Measurements from ENCODE around the gene RAPGEF3.

DNA sequence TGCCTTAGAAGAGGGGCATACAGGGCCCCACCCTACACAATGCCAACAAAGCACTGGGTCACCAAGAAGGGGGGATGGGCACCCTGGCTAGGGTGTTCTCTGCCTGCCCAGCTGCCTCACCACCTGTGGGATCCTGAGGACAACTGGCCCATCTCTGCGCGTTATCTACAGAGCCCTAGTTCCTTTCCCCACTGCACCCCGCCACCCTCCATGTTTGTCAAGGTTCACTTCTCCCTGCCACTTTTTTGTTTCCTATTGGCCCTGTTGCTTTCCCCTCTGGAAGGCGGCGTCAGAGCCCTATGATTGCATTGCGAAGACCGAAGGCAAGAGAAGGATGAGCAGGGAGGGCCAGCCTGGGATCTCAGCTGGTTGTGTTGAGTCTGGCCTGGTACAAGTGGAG, 16.0 kb upstream of the RAPGEF3 start:
- TF ChIP-seq, protein P1, sequence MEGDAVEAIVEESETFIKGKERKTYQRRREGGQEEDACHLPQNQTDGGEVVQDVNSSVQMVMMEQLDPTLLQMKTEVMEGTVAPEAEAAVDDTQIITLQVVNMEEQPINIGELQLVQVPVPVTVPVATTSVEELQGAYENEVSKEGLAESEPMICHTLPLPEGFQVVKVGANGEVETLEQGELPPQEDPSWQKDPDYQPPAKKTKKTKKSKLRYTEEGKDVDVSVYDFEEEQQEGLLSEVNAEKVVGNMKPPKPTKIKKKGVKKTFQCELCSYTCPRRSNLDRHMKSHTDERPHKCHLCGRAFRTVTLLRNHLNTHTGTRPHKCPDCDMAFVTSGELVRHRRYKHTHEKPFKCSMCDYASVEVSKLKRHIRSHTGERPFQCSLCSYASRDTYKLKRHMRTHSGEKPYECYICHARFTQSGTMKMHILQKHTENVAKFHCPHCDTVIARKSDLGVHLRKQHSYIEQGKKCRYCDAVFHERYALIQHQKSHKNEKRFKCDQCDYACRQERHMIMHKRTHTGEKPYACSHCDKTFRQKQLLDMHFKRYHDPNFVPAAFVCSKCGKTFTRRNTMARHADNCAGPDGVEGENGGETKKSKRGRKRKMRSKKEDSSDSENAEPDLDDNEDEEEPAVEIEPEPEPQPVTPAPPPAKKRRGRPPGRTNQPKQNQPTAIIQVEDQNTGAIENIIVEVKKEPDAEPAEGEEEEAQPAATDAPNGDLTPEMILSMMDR (IDR thresholded peaks at IDR 0.05; ENCODE audit: low read depth, low read length) = no peak
- no peak for TF ChIP-seq POLR2A (IDR thresholded peaks at IDR 0.05; ENCODE audit: extremely low read depth, insufficient read length)
- TF ChIP-seq, protein P2, sequence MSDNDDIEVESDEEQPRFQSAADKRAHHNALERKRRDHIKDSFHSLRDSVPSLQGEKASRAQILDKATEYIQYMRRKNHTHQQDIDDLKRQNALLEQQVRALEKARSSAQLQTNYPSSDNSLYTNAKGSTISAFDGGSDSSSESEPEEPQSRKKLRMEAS (IDR thresholded peaks at IDR 0.05; ENCODE audit: low read depth, low read length) = no peak
